Endothelial cell of umbilical vein (primary cell): ENCODE data around the gene CDH1. TPM values are rescaled to one million over a fixed set of nuclear protein-coding genes. Genes with fewer than 3 reads are reported as not detected.

Experiments
- BruUV-seq: library from RNA; stranded (reverse); fragments of 400-500 nt; replicated peaks from 2 replicates; lab custom pipeline; 2021; lab: Mats Ljungman, UMichigan
- CTCF ChIA-PET: fragments of 300-600, 350-600 bp; sonication (Branson Sonifier 250); formaldehyde crosslinking; loops from one replicate; lab custom pipeline; 2021; ENCODE audit warnings: antibody characterized with exemption, inconsistent platforms; lab: Charles Lee
- POLR2A ChIA-PET: fragments of 300-600, 350-600 bp; sonication (Branson Sonifier 250); formaldehyde crosslinking; loops from one replicate; lab custom pipeline; 2021; ENCODE audit warnings: antibody characterized with exemption, inconsistent platforms; lab: Charles Lee
- DNase-seq: peaks from one replicate; pipeline ENCODE4 v3.0.0-alpha.2; 2011; ENCODE audit warnings: low read depth, low spot score
- FAIRE-seq: peaks from 2 replicates; lab custom pipeline; 2011; peaks lifted over from hg19 to GRCh38; lab: Jason Lieb, UNC
- H2AFZ ChIP-seq: 2 replicates; pipeline ENCODE4 v1.6.0; 2012; ENCODE audit warnings: low read depth, low read length, control low read depth, inconsistent platforms
- H3K27ac ChIP-seq: 2 replicates; pipeline ENCODE4 v1.5.1; 2011; ENCODE audit warnings: low read depth, mild to moderate bottlenecking, control low read depth, low read length, moderate library complexity; ENCODE audit not compliant: insufficient read depth
- H3K27me3 ChIP-seq, 2 experiments: 2 replicates each; pipeline versions ENCODE4 v1.6.0 to v1.6.1; 2011; ENCODE audit warnings: low read length in 2 of 2, mixed read lengths in 1 of 2; ENCODE audit not compliant: control insufficient read depth in 2 of 2, insufficient read depth in 2 of 2
- H3K36me3 ChIP-seq, 2 experiments: 2 replicates in 1 of 2; 3 replicates in 1 of 2; pipeline ENCODE4 v1.5.1; 2011; ENCODE audit warnings: low read length in 2 of 2, mild to moderate bottlenecking in 1 of 2, moderate library complexity in 1 of 2; ENCODE audit not compliant: control insufficient read depth in 2 of 2, insufficient read depth in 2 of 2; ENCODE audit errors: extremely low read depth in 1 of 2
- H3K4me1 ChIP-seq: 3 replicates; pipeline ENCODE4 v1.5.1; 2011; ENCODE audit warnings: mild to moderate bottlenecking, low read length; ENCODE audit not compliant: control insufficient read depth, insufficient read depth; ENCODE audit errors: extremely low read depth
- H3K4me2 ChIP-seq: 2 replicates; pipeline ENCODE4 v1.6.1; 2011; ENCODE audit warnings: low read length, control low read depth, mixed read lengths; ENCODE audit not compliant: insufficient read depth
- H3K4me3 ChIP-seq, 3 experiments: fragments of 200-600 bp in 1 of 3; sonication (generic), shearing (Covaris generic) in 1 of 3; replicated peaks in 1 of 3; 2 replicates each; pipeline ENCODE4 v1.5.1; 2011 to 2016; ENCODE audit warnings: control low read depth in 3 of 3, low read length in 3 of 3, mild to moderate bottlenecking in 2 of 3, inconsistent platforms in 1 of 3, low read depth in 1 of 3, moderate library complexity in 1 of 3; ENCODE audit not compliant: insufficient read depth in 1 of 3
- H3K79me2 ChIP-seq: 2 replicates; pipeline ENCODE4 v1.6.0; 2012; ENCODE audit warnings: low read length, inconsistent platforms; ENCODE audit not compliant: control insufficient read depth, insufficient read depth
- H3K9ac ChIP-seq: replicated peaks from 2 replicates; pipeline ENCODE3; 2011; ENCODE audit warnings: low read length, control low read depth; ENCODE audit not compliant: insufficient read depth; ENCODE audit errors: extremely low read depth
- H3K9me1 ChIP-seq: replicated peaks from 3 replicates; pipeline ENCODE4 v1.6.0; 2011; ENCODE audit warnings: mild to moderate bottlenecking, low read length; ENCODE audit not compliant: control insufficient read depth, insufficient read depth; ENCODE audit errors: extremely low read depth
- H3K9me3 ChIP-seq: replicated peaks from 2 replicates; pipeline ENCODE4 v1.5.1; 2012; ENCODE audit warnings: low read length, inconsistent platforms; ENCODE audit not compliant: control insufficient read depth, insufficient read depth
- H4K20me1 ChIP-seq: replicated peaks from 2 replicates; pipeline ENCODE3; 2011; ENCODE audit warnings: mild to moderate bottlenecking, low read length; ENCODE audit not compliant: control insufficient read depth, insufficient read depth; ENCODE audit errors: extremely low read depth
- EZH2 ChIP-seq: IDR thresholded peaks from 2 replicates; pipeline ENCODE4 v1.6.1; 2012; ENCODE audit warnings: borderline replicate concordance, low read depth, mild to moderate bottlenecking, moderate library complexity, low read length, inconsistent platforms; ENCODE audit not compliant: severe bottlenecking
- FOS ChIP-seq: IDR thresholded peaks from 2 replicates; pipeline ENCODE4 v1.6.1; 2011; ENCODE audit warnings: mild to moderate bottlenecking, low read length, moderate library complexity, borderline replicate concordance; ENCODE audit not compliant: insufficient read depth
- GATA2 ChIP-seq: IDR thresholded peaks from 2 replicates; pipeline ENCODE4 v1.7.0; 2011; ENCODE audit warnings: low read depth, mild to moderate bottlenecking, moderate library complexity, mixed read lengths, low read length; ENCODE audit not compliant: insufficient read length, insufficient read depth
- JUN ChIP-seq: IDR thresholded peaks from 2 replicates; pipeline ENCODE4 v1.6.1; 2011; ENCODE audit warnings: borderline replicate concordance, low read depth; ENCODE audit not compliant: insufficient read length, insufficient read depth
- MAX ChIP-seq: IDR thresholded peaks from 2 replicates; pipeline ENCODE4 v1.6.1; 2011; ENCODE audit not compliant: insufficient read depth, insufficient read length
- MYC ChIP-seq: IDR thresholded peaks from one replicate; pipeline ENCODE4 v1.6.1; 2011; ENCODE audit warnings: mild to moderate bottlenecking, low read depth, low read length
- POLR2A ChIP-seq: IDR thresholded peaks from 2 replicates; pipeline ENCODE4 v1.6.1; 2012; ENCODE audit warnings: low read depth, mild to moderate bottlenecking, control low read depth, low read length
- POLR2AphosphoS5 ChIP-seq: IDR thresholded peaks from 2 replicates; pipeline ENCODE4 v1.6.1; 2012; ENCODE audit warnings: low read depth, mild to moderate bottlenecking, control low read depth, low read length, moderate library complexity; ENCODE audit not compliant: insufficient read depth
- dilution Hi-C: fragments of 300-500 bp; cut with MboI; formaldehyde crosslinking; loops from one replicate; pipeline ENCODE4 v1.15.0; 2019; ENCODE audit warnings: low sequenced_read_pairs; ENCODE audit not compliant: extremely low pct_ligation_motif_present
- intact Hi-C: fragments of 100-400 bp; cut with micrococcal nuclease; formaldehyde crosslinking; loops from one replicate; pipeline ENCODE4 v1.10.0; 2022
- polyA plus RNA-seq, 4 experiments: library from polyadenylated mRNA; depleted of rRNA in 3 of 4; stranded (reverse) in 3 of 4; unstranded in 1 of 4; fragments of >200 nt; gene quantifications; 2 replicates each; pipeline versions ENCODE4 v1.2.1 to v1.2.3, GENCODE V29; 2011 to 2012; ENCODE audit warnings: missing spikeins in 1 of 4
- total RNA-seq: library from RNA; stranded (reverse); gene quantifications from 2 replicates; pipeline ENCODE4 v1.2.3, GENCODE V29; 2021
- TF ChIP-seq, protein P1 (sequence below), 2 donors: IDR thresholded peaks; 1 replicate in 1 of 2; 2 replicates in 1 of 2; pipeline ENCODE4 v1.5.1; 2011; ENCODE audit warnings: low read length in 2 of 2, mild to moderate bottlenecking in 2 of 2, moderate library complexity in 2 of 2, control low read depth in 1 of 2, inconsistent platforms in 1 of 2, low read depth in 1 of 2; ENCODE audit not compliant: insufficient read depth in 1 of 2; ENCODE audit errors: extremely low read depth in 1 of 2

Gene CDH1
- total and polyA plus RNA-seq, 2 donors (not counting 3 experiments of a cell fraction or from before 2014, with no cell fraction given): 0.28 to 0.69 TPM

GRCh38 chr16:68784226-68784625, 47.1 kb downstream of the CDH1 start:
- no peaks in the 10 kb centered on the region for H3K36me3 ChIP-seq
- no peak for FAIRE-seq
- H3K27ac ChIP-seq: no peak overlapping the region
- H3K9ac ChIP-seq: no peak overlapping the region
- DNase-seq: no peak
- no peaks in the 10 kb centered on the region for H3K27me3 ChIP-seq
- BruUV-seq: no TSS peak
- CTCF ChIA-PET: no interaction called here
- POLR2A ChIA-PET: no interaction called here
- no peaks in the 10 kb centered on the region for H3K4me1 ChIP-seq
- no peaks in the 10 kb centered on the region for H4K20me1 ChIP-seq
- no peaks in the 10 kb centered on the region for H3K9me1 ChIP-seq
- intact Hi-C loops (no loop called here), dilution Hi-C loops (no loop called here)
- TF ChIP-seq, protein P1, sequence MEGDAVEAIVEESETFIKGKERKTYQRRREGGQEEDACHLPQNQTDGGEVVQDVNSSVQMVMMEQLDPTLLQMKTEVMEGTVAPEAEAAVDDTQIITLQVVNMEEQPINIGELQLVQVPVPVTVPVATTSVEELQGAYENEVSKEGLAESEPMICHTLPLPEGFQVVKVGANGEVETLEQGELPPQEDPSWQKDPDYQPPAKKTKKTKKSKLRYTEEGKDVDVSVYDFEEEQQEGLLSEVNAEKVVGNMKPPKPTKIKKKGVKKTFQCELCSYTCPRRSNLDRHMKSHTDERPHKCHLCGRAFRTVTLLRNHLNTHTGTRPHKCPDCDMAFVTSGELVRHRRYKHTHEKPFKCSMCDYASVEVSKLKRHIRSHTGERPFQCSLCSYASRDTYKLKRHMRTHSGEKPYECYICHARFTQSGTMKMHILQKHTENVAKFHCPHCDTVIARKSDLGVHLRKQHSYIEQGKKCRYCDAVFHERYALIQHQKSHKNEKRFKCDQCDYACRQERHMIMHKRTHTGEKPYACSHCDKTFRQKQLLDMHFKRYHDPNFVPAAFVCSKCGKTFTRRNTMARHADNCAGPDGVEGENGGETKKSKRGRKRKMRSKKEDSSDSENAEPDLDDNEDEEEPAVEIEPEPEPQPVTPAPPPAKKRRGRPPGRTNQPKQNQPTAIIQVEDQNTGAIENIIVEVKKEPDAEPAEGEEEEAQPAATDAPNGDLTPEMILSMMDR (IDR thresholded peaks at IDR 0.05; ENCODE audit: extremely low read depth in 1 of 2, insufficient read depth in 1 of 2, low read depth in 1 of 2, low read length in 2 of 2): no peak
- TF ChIP-seq FOS (no peak), EZH2 (no peak), POLR2AphosphoS5 (no peak), POLR2A (no peak), JUN (no peak), MYC (no peak), MAX (no peak), GATA2 (no peak)
- no peaks in the 10 kb centered on the region for H3K79me2 ChIP-seq
- no peak overlapping the region for H3K4me3 ChIP-seq
- H2AFZ ChIP-seq: no peak overlapping the region
- H3K4me2 ChIP-seq: no peak overlapping the region
- H3K9me3 ChIP-seq: no peaks in the 10 kb centered on the region
